Liver (tissue), 3 donors: ENCODE measurements around the gene SLC1A5.

ENCODE experiments used
- ATF3 ChIP-seq: IDR thresholded peaks from 2 replicates; pipeline ENCODE4 v1.6.1; 2016; ENCODE audit warnings: antibody characterized with exemption
- CTCF ChIP-seq: fragments of 150-350 bp; IDR thresholded peaks from 2 replicates; pipeline ENCODE4 v1.5.1; 2017; ENCODE audit warnings: improper control_type of control experiment, low read depth, low read length; ENCODE audit not compliant: missing input control
- GABPA ChIP-seq, 2 donors: IDR thresholded peaks in 1 of 2; conservative IDR thresholded peaks in 1 of 2; 2 replicates each; pipeline ENCODE4 v1.6.1; 2016; ENCODE audit warnings: antibody characterized with exemption in 2 of 2, mild to moderate bottlenecking in 1 of 2, moderate library complexity in 1 of 2
- MAX ChIP-seq: IDR thresholded peaks from 2 replicates; pipeline ENCODE4 v1.6.1; 2016; ENCODE audit warnings: antibody characterized with exemption
- RAD21 ChIP-seq, 2 donors: IDR thresholded peaks; 2 replicates each; pipeline ENCODE4 v1.6.1; 2016; ENCODE audit warnings: antibody characterized with exemption in 2 of 2, mild to moderate bottlenecking in 2 of 2
- REST ChIP-seq: IDR thresholded peaks from 2 replicates; pipeline ENCODE4 v1.6.1; 2016; ENCODE audit warnings: antibody characterized with exemption, mild to moderate bottlenecking
- RXRA ChIP-seq, 2 donors: IDR thresholded peaks; 2 replicates each; pipeline ENCODE4 v1.6.1; 2017 to 2018; ENCODE audit warnings: antibody characterized with exemption in 2 of 2, mild to moderate bottlenecking in 1 of 2
- TAF1 ChIP-seq: conservative IDR thresholded peaks from 2 replicates; pipeline ENCODE4 v1.6.1; 2016; ENCODE audit warnings: antibody characterized with exemption, mild to moderate bottlenecking
- YY1 ChIP-seq: IDR thresholded peaks from 2 replicates; pipeline ENCODE4 v1.6.1; 2016; ENCODE audit warnings: antibody characterized with exemption, mild to moderate bottlenecking
- ZBTB33 ChIP-seq: IDR thresholded peaks from 2 replicates; pipeline ENCODE4 v1.6.1; 2016; ENCODE audit warnings: antibody characterized with exemption
- donor health status: healthy.
- donor health status: healthy.

GRCh38 chr19:46806656-46807055, 18.3 kb upstream of the SLC1A5 start:
- TF ChIP-seq REST: no peak
- TF ChIP-seq CTCF: no peak
- no peak for TF ChIP-seq RAD21 (IDR thresholded peaks at IDR 0.05)
- TF ChIP-seq TAF1: no peak
- no peak for TF ChIP-seq MAX
- no peak for TF ChIP-seq GABPA (IDR thresholded peaks at IDR 0.05 in 1 of 2, conservative IDR thresholded peaks at IDR 0.05 in 1 of 2)
- no peak for TF ChIP-seq RXRA (IDR thresholded peaks at IDR 0.05)
- no peak for TF ChIP-seq ZBTB33
- no peak for TF ChIP-seq ATF3
- TF ChIP-seq YY1: no peak
